ENCODE data around the gene RAB3IP.

The RAB3IP gene

DNA sequence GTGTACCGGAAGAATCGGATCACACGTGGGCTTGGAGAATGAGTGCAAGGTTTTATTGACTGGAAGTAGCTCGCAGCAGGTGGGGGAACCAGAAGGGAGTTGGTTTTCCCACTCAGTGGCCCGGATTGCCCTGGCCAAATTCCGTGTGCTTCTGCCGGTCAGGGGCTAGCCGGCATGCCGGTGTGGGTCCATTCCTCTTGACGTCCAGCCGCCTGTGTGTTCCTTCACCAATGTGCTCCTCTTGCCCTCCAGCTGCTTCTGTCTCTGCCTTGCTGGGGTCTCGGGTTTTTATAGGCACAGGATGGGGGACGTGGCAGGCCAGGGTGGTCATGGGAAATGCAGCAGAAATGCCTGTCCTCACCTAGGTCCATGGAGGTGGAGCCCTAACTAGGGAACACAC, 97.4 kb downstream of the RAB3IP start:
- TF ChIP-seq CTCF (conservative IDR thresholded peaks at IDR 0.05) (no peak), ZFX (IDR thresholded peaks at IDR 0.05) (no peak)
- no peak overlapping the region for H3K27ac ChIP-seq

- H3K27ac ChIP-seq = no peak overlapping the region
- TF ChIP-seq ZFX (IDR thresholded peaks at IDR 0.05) (no peak), CTCF (conservative IDR thresholded peaks at IDR 0.05) (no peak)
These were observed 98.5 kb downstream of the RAB3IP start for GRCh38 chr12:69837191-69837590.

GRCh38 chr12:69837657-69838415, 99.2 kb downstream of the RAB3IP start:
- TF ChIP-seq CTCF (conservative IDR thresholded peaks at IDR 0.05) (no peak), ZFX (IDR thresholded peaks at IDR 0.05) (no peak)
- H3K27ac ChIP-seq = no peak overlapping the region

- peak overlapping the region; percentile 66; the same call in 1 of the 2 replicates for H3K27ac ChIP-seq
- TF ChIP-seq CTCF (conservative IDR thresholded peaks at IDR 0.05) = no peak
- TF ChIP-seq ZFX (IDR thresholded peaks at IDR 0.05) = no peak
These were observed 102.1 kb downstream of the RAB3IP start for GRCh38 chr12:69840727-69841126.

DNA sequence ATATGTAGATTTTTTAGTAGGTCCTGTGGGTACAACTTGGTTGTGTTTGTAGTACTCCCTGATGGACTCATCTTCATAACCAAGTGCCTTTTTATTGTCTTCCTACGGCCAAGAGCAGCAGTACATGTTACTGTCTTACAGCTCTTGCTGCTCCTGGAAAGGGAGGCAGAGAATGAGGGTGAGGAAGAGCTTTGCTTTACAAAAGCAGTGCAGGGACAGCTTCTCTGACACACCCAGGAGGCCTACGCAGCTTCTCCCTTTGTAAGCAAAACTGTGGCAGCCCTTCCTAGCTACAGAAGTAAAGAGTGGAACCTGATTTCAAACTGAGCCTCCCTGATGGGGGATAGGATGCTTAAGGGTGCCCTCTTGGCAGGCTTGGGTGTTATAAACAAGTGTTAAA, 104.9 kb downstream of the RAB3IP start:
- peak overlapping the region; percentile 16; the same call in 1 of the 2 replicates for H3K27ac ChIP-seq
- TF ChIP-seq CTCF (conservative IDR thresholded peaks at IDR 0.05) (no peak), ZFX (IDR thresholded peaks at IDR 0.05) (no peak)

GRCh38 chr12:69844416-69844815, 105.8 kb downstream of the RAB3IP start:
- no peak overlapping the region for H3K27ac ChIP-seq
- no peak for TF ChIP-seq ZFX (IDR thresholded peaks at IDR 0.05)
- no peak for TF ChIP-seq CTCF (conservative IDR thresholded peaks at IDR 0.05)

DNA sequence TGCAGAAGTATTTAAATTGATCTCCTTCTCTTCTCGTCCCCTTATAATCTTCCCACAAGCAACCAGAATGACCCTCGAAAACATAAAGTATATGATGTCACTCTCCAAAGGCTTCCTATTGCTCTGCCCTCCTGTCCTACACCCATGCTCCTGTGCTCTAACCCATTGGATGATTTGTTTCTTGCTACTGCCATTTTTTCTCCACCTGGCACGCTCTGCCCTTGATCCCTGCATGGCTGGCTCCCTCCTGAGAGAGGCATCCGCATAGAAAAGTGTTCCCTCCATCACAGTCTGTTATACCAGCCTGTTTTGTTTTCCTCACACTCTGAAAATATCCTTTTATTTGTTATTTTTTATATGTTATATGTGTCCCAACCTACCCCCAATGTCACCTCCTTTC, 106.2 kb downstream of the RAB3IP start:
- no peak for TF ChIP-seq CTCF (conservative IDR thresholded peaks at IDR 0.05)
- TF ChIP-seq ZFX (IDR thresholded peaks at IDR 0.05) = no peak
- no peak overlapping the region for H3K27ac ChIP-seq

All from C4-2B (cell line).